ENCODE results near the gene PLEKHG4B. TPM values are rescaled to one million over a fixed set of nuclear protein-coding genes. Genes with fewer than 3 reads are reported as not detected.

Gene PLEKHG4B
- polyA plus RNA-seq, 3 donors, result not detected

DNA sequence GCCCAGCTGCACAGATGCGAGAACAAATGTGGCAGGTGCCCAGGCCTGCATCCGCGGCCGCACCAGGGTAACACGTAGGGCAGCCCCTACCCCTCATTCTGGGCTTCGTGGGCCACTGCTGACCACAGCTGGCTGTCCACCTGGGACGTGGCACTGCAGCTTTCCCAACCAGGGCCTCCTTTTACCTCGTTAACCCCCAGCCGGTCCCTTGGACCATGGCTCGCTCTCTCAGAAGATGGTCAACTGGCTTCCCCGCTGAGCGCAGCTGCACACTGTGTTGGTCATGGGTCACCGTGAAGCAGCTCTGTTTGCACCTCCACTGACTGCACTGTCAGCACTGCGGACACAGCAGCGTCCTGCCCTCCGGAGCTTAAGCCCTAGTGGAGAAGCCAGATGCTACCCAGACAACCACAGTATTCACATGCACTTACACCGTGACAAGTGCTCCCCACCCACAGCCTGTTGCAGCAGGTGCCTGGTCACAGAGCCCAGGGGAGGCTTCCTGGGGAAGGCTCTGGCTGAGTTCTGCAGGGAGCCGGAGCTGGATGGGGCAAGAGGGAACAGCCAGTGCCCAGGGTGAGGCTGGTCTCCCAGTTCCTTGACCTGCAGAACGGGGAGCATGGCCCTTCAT is 10.5 kb upstream of the PLEKHG4B start:
- H3K4me1 Mint-ChIP-seq, result no peaks in the 10 kb centered on the region
- Histone ChIP-seq H2AFZ (ENCODE audit: insufficient read depth, low read depth, low read length, poor library complexity, severe bottlenecking) (no peak overlapping the region), H3K27ac (ENCODE audit: low read depth in 1 of 2, low read length in 2 of 2) (no peak overlapping the region), H3K9ac (ENCODE audit: insufficient read depth, low read length, poor library complexity, severe bottlenecking) (no peak overlapping the region), H3K9me3 (replicated peaks in 1 of 2; ENCODE audit: control insufficient read depth in 1 of 2, insufficient read depth in 1 of 2, low read length in 2 of 2) (no peaks in the 10 kb centered on the region), H3K4me1 (ENCODE audit: control insufficient read depth in 1 of 2, insufficient read depth in 2 of 2, low read length in 2 of 2) (no peaks in the 10 kb centered on the region), H3K36me3 (replicated peaks in 1 of 2; ENCODE audit: control insufficient read depth in 1 of 2, insufficient read depth in 2 of 2, low read length in 2 of 2) (no peaks in the 10 kb centered on the region), H3K27me3 (ENCODE audit: control insufficient read depth in 2 of 2, insufficient read depth in 2 of 2, low read length in 2 of 2) (no peaks in the 10 kb centered on the region), H4K20me1 (ENCODE audit: insufficient read depth, low read length) (no peaks in the 10 kb centered on the region), H3K79me2 (ENCODE audit: insufficient read depth, low read length) (no peaks in the 10 kb centered on the region), H3K4me3 (replicated peaks in 1 of 3; ENCODE audit: low read depth in 2 of 3, low read length in 3 of 3) (no peak overlapping the region), H3K4me2 (replicated peaks; ENCODE audit: extremely low read depth, low read length, poor library complexity, severe bottlenecking) (no peak overlapping the region)
- no peak for DNase-seq
- H3K27ac Mint-ChIP-seq, result no peak overlapping the region
- H3K4me3 Mint-ChIP-seq, result no peak overlapping the region
- peaks cover 0 to 15% (median 0%) of the 10 kb centered on the region in 3 donors for H3K27me3 Mint-ChIP-seq (ENCODE audit: low read depth in 3 of 3)
- H3K9me3 Mint-ChIP-seq, result peaks cover 0 to 7% (median 1%) of the 10 kb centered on the region in 7 donors
- TF ChIP-seq, protein P1, sequence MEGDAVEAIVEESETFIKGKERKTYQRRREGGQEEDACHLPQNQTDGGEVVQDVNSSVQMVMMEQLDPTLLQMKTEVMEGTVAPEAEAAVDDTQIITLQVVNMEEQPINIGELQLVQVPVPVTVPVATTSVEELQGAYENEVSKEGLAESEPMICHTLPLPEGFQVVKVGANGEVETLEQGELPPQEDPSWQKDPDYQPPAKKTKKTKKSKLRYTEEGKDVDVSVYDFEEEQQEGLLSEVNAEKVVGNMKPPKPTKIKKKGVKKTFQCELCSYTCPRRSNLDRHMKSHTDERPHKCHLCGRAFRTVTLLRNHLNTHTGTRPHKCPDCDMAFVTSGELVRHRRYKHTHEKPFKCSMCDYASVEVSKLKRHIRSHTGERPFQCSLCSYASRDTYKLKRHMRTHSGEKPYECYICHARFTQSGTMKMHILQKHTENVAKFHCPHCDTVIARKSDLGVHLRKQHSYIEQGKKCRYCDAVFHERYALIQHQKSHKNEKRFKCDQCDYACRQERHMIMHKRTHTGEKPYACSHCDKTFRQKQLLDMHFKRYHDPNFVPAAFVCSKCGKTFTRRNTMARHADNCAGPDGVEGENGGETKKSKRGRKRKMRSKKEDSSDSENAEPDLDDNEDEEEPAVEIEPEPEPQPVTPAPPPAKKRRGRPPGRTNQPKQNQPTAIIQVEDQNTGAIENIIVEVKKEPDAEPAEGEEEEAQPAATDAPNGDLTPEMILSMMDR (IDR thresholded peaks at IDR 0.05), result no peak
- WGBS (ENCODE audit: insufficient coverage), result 91% methylated on average over 18 of the region's 19 CpGs
- H3K36me3 Mint-ChIP-seq, result no peaks in the 10 kb centered on the region
- intact Hi-C loops (cut with micrococcal nuclease), result no loop called here

DNA sequence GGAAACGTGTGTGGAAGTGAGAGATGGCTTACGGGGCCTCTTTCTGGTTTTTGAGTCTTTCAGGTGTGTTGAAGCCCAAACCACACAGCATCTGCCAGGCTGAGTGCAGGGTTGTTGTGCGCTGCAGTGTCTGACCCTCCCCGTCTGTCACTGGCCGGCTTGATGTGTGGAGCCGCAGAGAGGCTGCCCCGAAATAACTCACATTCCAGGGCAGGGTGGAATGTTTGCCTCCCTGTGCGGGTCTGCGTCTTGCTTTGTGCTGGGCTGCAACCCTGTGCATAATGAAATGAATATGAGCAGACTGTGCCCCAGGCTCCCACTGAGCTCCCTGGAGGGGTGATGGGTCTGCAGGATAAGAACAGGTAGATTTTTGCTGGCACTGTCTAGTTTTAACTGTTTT is 9.9 kb upstream of the PLEKHG4B start:
- no peak overlapping the region for H3K9ac ChIP-seq (ENCODE audit: insufficient read depth, low read length, poor library complexity, severe bottlenecking)
- no peaks in the 10 kb centered on the region for H3K36me3 Mint-ChIP-seq
- WGBS (ENCODE audit: insufficient coverage), result 84% methylated on average over 8 of the region's 9 CpGs
- H3K9me3 ChIP-seq (replicated peaks in 1 of 2; ENCODE audit: control insufficient read depth in 1 of 2, insufficient read depth in 1 of 2, low read length in 2 of 2), result no peaks in the 10 kb centered on the region
- intact Hi-C loops (cut with micrococcal nuclease), result no loop called here
- peaks cover 0 to 7% (median 1%) of the 10 kb centered on the region in 7 donors for H3K9me3 Mint-ChIP-seq
- H3K4me3 ChIP-seq (replicated peaks in 1 of 3; ENCODE audit: low read depth in 2 of 3, low read length in 3 of 3), result no peak overlapping the region
- no peak overlapping the region for H3K4me3 Mint-ChIP-seq
- H3K4me1 Mint-ChIP-seq, result no peaks in the 10 kb centered on the region
- no peak overlapping the region for H3K4me2 ChIP-seq (replicated peaks; ENCODE audit: extremely low read depth, low read length, poor library complexity, severe bottlenecking)
- H3K27ac ChIP-seq (ENCODE audit: low read depth in 1 of 2, low read length in 2 of 2), result no peak overlapping the region
- no peak overlapping the region for H3K27ac Mint-ChIP-seq
- H3K4me1 ChIP-seq (ENCODE audit: control insufficient read depth in 1 of 2, insufficient read depth in 2 of 2, low read length in 2 of 2), result no peaks in the 10 kb centered on the region
- no peaks in the 10 kb centered on the region for H3K36me3 ChIP-seq (replicated peaks in 1 of 2; ENCODE audit: control insufficient read depth in 1 of 2, insufficient read depth in 2 of 2, low read length in 2 of 2)
- TF ChIP-seq, protein P1 (IDR thresholded peaks at IDR 0.05), result no peak
- DNase-seq, result no peak
- peaks cover 0 to 15% (median 2%) of the 10 kb centered on the region in 3 donors for H3K27me3 Mint-ChIP-seq (ENCODE audit: low read depth in 3 of 3)
- no peaks in the 10 kb centered on the region for H3K79me2 ChIP-seq (ENCODE audit: insufficient read depth, low read length)
- no peak overlapping the region for H2AFZ ChIP-seq (ENCODE audit: insufficient read depth, low read depth, low read length, poor library complexity, severe bottlenecking)
- H4K20me1 ChIP-seq (ENCODE audit: insufficient read depth, low read length), result no peaks in the 10 kb centered on the region
- H3K27me3 ChIP-seq (ENCODE audit: control insufficient read depth in 2 of 2, insufficient read depth in 2 of 2, low read length in 2 of 2), result no peaks in the 10 kb centered on the region

All from CD14-positive monocyte (primary cell).